Measurements from ENCODE around the gene HDAC6.

- TF ChIP-seq CTCF (IDR thresholded peaks at IDR 0.05 in 8 of 11, conservative IDR thresholded peaks at IDR 0.05 in 3 of 11) (no peak), POLR2AphosphoS5 (IDR thresholded peaks at IDR 0.05) (no peak), POLR2A (IDR thresholded peaks at IDR 0.05) (no peak)
These were observed 47.0 kb downstream of the HDAC6 start for GRCh38 chrX:48848847-48849246.

Data from spleen (tissue), 7 donors.